GM12891 (cell line): ENCODE measurements around the gene UPK1B.

ENCODE experiments used
- PAX5 ChIP-seq: IDR thresholded peaks from 2 replicates; pipeline ENCODE4 v1.6.1; 2011; ENCODE audit warnings: low read length, moderate library complexity, mild to moderate bottlenecking; ENCODE audit not compliant: insufficient read depth, severe bottlenecking
- POLR2A ChIP-seq: IDR thresholded peaks from 2 replicates; pipeline ENCODE4 v1.6.1; 2011; ENCODE audit warnings: low read depth, low read length, control low read depth
- POLR2AphosphoS5 ChIP-seq: IDR thresholded peaks from 2 replicates; pipeline ENCODE4 v1.6.1; 2011; ENCODE audit warnings: low read depth, low read length, control low read depth
- SPI1 ChIP-seq: IDR thresholded peaks from 2 replicates; pipeline ENCODE4 v1.6.1; 2011; ENCODE audit warnings: low read depth, low read length, control low read depth
- TAF1 ChIP-seq: IDR thresholded peaks from 2 replicates; pipeline ENCODE4 v1.6.1; 2011; ENCODE audit warnings: low read depth, low read length, control low read depth

- TF ChIP-seq POLR2AphosphoS5 (no peak), PAX5 (no peak), POLR2A (no peak), TAF1 (no peak), SPI1 (no peak)
Measured at GRCh38 chr3:119170821-119171220, 2.6 kb upstream of the UPK1B start.
